NCI-H1105 (cell line): Measurements from ENCODE around the gene XAGE3.
"Not testable (repeated sequence)": the region's sequence is repeated elsewhere in the genome, so short reads cannot be mapped to it uniquely, and the experiment has no call there.

Source experiments
- DNase-seq: peaks from one replicate; lab custom pipeline; 2025; lab: John Stamatoyannopoulos, UW

Gene XAGE3, protein sequence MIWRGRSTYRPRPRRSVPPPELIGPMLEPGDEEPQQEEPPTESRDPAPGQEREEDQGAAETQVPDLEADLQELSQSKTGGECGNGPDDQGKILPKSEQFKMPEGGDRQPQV

GRCh38 chrX:52867610-52868348, at the start of gene XAGE3:
TSS of gene XAGE3 (minus strand) at chrX:52868083. CDS start at chrX:52867133, 950 bp downstream.
- no peak for DNase-seq

DNA sequence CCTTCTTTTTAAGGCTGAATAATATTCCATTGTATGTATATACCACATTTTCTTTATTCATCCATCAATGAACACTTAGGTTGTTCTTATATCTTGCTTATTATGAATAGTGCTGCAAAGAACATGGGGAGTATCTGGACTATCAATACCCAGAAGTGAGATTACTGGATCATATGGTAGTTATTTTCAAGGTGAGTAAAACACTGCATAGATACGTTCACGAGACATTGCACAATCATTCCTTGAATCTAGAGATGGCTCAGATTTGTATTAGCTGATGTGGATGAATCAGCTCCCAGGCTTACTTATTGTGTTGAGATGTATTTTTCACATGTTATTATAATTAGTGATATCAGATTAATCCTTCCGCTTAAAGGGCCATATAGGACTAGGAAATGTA, 46.8 kb upstream of the XAGE3 start:
- not testable (repeated sequence) for DNase-seq

DNA sequence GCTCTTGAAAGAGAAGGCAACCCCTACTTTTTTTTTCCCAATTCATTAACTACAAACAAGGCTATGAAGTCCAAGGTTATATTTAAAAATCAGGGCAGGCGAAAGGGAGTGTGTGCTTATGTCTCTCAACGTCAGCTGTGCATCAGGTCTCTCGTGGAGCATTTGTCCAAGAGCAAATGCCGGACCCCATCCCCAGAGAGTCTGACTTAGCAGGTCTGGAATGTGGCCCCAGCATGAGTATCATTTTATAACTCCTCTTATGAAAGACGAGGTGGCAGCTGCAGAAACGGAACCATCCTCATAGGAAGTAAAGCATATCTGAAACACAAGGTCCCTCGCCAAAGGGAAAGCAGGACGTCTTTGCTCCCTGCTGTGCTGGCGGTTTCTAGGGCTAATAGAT, 45.8 kb upstream of the XAGE3 start:
- DNase-seq: not testable (repeated sequence)

DNA sequence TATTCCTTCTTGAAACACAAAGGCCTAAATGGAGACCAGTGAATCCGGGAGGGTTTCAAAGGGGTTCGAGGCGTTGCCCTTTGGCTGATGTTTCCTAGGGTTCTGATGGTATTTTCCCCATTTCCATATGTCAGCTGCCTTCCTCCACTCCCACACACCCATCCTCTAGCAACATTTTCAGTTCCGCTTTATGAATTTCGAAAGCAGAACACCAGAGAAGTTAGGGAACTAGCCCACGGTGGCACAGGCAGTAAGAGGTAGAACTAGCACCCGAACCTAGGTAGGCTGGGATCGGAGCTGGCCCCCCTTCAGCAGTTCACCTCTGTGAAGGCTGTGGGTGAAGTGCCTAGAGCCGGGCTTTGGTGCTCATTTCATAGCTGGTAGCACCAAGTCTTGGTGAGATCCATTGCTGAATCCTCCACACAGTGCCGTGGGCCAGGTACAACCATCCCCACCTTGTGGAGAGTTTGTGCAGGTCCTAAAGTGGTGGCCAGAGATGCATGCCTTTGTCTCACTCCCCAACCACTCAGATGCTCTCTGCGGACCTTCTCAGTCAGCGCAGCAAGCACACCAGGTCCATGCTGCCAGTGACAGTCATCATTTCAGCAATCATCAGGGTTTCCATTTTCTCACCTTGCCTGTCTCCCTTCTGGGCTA, 41.6 kb upstream of the XAGE3 start:
- DNase-seq: not testable (repeated sequence)

DNA sequence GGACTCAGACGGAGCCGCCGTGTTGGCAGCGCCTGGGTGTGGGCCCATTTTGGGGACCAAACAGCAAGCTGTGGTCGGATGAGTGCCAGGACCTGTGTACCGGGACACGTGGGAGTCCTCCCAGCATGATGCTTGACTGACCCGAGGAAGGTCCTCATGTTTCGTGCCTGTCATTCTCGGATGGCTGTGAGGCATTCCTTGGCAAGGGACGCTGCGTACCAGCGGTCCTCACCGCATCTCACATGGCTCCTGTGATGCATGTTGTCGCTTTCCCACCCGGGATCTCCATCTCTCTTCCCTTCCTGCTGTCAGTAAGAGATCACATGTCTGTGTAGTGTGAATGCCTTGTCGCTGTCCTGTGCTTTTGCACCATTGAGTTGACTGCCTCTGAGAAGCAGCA, 40.0 kb upstream of the XAGE3 start:
- not testable (repeated sequence) for DNase-seq

DNA sequence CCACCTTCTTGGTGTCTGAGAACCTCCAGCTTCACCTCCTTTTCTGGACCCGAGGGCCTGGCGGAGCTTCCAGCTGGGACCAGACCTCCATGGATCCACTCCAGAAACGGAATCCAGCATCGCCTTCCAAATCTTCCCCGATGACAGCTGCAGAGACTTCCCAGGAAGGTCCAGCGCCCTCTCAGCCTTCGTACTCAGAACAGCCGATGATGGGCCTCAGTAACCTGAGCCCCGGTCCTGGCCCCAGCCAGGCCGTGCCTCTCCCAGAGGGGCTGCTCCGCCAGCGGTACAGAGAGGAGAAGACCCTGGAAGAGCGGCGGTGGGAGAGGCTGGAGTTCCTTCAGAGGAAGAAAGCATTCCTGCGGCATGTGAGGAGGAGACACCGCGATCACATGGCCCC, 39.3 kb upstream of the XAGE3 start:
- DNase-seq: not testable (repeated sequence)

GRCh38 chrX:52906072-52906471, 38.2 kb upstream of the XAGE3 start:
- not testable (repeated sequence) for DNase-seq

GRCh38 chrX:52905531-52905930, 37.6 kb upstream of the XAGE3 start:
- DNase-seq: not testable (repeated sequence)

DNA sequence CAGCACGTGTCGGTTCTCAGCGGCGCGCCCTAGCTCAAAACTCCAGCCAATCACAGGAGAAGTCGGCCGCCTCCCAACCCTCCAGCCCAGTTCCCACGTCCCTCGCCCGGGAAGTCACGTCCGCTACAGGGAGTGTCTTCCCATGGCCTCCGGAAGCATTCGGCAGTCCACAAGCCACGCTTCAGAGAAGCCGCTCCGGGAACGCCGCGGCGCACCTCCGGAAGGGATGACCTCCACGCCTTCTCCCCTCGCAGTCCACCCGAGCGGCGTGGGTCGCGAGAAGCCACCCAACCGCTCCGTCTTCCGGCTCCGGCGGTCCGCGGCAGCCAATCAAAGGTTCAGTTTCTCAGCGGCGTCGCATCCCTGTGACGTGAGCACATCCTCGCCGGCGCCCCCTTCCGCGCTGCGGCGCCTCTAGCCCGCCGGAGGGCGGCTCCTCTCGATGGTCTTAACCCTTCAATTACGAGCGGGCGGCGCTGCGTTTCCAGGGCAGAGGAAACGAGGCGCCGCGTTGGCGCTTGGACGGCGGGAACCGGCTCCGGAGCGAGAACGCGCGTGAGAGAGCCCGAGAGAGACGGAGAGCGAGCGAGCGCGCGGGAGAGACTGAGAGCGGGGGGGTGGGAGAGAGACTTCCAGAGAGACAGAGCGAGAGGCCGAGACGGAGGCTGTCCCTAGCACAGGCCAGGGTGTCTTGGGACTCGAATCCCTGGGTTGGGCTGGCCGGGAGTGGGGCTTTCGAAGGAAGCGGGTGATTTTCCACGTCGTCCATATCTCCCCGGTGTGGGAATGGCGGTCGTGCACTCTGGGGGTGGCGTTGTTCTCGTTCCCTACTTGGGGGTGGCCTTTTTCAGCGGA, 29.2 kb upstream of the XAGE3 start, which contains the start of gene FAM156B:
FAM156B (plus strand) TSS at position 476 of the 855 bp plus-strand sequence. CDS start 9,896 bp downstream, outside the sequence.
- DNase-seq: not testable (repeated sequence)

DNA sequence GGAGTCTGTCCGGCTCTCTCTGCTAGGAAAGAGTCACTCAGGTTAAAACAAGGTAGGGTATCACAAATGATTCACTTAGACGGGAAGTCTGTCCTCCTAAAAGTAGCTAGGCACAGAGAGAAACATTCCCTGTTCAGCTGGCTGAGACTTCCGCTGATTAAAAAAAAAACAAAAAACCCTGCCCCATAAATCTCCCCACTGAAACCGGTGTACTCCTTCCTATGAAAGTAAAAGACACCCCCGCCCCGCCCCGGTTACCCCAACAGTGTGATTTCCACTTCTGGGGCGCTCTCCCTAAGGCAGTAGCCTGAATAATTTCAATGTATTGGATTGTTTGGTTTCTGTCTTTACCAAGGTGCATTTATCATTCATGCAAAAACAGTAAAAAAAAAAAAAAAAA, 28.6 kb upstream of the XAGE3 start:
- not testable (repeated sequence) for DNase-seq

GRCh38 chrX:52888090-52888489, 20.2 kb upstream of the XAGE3 start:
- DNase-seq: not testable (repeated sequence)

DNA sequence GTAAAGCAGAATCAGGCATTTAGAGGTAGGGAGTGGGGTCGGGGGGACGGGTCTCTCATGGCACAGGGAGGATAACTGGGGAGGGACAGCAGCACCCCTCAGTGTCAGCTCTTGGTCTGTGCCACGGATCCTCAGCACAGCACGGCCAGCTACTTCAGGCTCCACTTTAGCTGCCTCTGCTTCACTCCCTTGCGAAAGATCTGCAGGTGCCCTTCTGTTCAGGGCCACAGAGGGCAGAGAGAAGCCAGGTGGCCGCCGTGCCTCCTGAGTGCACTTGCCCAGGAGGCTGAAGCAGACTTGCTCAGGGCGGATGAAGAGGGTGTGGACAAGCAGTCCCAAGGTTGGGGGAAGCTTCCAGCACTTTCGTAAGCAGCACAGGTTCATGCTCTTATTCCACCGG, 19.6 kb upstream of the XAGE3 start:
- DNase-seq: not testable (repeated sequence)

DNA sequence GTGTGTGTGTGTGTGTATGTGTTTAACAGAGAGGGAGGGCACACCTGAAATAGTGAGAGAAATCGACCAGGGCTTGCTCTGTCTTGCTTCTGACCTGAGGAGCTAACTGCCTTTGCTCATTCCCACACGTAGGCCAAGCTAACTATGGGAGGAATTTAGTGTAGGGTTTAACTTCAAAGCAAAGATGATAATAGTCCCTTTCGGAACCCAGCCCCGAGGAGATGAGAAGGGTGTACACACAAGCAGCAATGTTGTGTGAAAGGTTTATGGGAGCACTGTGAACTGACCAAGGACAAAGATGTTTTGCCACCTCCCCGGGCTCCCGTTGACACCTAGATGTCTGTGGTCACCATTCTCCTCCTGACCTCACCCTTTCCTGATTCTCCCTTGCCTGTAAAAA, 8.5 kb upstream of the XAGE3 start:
- DNase-seq: not testable (repeated sequence)

DNA sequence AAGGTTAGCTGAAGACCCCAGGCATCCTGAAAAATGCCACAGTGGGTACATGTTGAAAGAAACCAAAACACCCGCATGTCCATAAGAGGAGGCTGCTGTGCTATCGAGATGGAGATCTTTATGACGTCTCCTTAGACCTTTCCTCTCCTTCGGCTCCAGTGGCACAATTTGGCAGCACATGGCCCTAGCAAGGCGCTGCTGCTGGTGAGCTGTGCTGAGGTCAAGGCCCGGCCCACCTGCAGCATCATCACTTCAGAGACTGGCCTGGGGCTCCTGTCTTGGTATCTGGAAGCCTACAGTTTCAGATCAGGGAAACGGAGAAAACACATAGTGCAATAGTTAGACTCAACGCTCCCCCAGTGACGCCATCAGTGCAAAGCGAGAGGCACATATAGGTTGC, 7.6 kb upstream of the XAGE3 start:
- DNase-seq: not testable (repeated sequence)

DNA sequence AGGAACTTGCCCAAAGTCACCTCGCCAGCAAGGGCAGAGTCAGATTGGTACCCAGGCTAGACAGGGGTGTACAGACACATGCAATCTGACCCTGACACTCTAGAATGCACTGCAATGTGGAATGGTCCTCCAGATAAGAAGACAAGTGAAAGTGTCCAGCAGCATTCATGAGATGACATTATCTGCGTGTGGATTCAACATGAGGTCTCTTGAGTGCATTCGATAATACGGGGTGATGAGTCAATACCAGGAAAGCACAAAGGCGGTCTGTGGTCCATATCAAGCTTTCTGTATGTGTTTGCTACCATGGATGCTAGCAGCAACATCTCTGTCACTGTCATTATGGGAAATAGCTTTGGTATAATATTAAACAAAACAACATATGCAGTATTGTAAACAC, 6.8 kb upstream of the XAGE3 start:
- no peak for DNase-seq

DNA sequence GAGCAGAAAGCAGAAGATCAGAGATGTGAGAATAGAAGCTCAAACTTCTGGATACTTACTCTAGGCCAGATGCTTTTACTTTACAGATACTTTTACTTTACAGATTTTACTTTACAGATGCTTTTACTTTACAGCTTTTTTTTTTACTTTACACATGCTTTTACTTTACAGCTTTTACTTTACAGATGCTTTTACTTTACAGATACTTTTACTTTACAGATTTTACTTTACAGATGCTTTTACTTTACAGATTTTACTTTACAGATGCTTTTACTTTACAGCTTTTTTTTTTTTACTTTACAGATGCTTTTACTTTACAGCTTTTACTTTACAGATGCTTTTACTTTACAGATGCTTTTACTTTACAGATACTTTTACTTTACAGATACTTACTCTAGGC, 5.9 kb upstream of the XAGE3 start:
- DNase-seq: not testable (repeated sequence)

DNA sequence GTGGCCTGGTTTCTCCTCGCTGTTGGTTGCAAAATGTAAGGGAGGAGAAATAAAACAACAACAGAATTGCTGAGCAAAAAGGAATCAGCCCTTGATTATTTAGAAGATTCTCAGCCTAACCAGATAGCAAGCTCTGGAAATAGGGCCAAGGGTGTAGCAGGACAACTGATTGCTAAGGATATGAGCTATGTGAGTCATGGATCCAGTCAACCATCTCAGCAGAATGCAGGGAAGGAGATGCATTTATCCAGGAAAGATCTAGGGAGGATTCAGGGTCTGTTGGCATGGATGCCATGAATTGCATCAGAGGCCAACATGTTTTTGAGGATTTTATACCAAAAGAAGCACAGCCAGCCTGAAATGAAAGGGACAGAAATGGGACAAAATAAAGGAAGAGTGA, 2.2 kb upstream of the XAGE3 start:
- DNase-seq: no peak

DNA sequence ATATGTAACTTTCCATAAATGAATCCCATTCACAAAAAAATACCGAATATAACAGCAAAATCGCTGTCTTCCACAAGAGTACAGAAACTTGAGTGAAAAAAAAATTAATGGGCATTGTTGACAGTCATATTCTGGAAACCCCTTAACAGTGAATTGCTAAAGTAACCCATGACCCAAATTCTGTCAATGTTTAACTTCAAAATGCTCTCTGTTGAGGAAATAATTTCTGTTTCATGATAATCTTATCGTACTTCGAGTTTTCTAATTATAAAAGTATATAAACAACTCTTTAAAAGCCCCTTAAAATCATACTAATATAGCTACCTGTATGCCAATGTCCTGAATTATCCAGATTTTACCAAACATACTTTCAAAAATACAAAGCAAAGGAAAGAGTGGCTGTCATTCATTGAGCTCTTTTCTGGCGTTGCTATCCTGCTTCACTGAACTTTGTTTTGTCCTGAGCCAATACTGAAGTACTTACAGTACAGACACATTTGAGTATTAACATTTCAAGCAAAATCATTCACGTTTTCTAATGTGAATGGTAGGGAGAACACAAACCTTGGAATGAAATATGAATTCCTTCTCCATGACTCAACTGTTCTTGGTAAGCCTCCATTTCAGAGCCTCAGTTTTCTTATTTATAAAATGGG, 2.4 kb downstream of the XAGE3 start:
- no peak for DNase-seq

GRCh38 chrX:52856991-52857525, 10.8 kb downstream of the XAGE3 start:
- not testable (repeated sequence) for DNase-seq

- no peak for DNase-seq
These were observed 15.6 kb downstream of the XAGE3 start for GRCh38 chrX:52852110-52852860.

DNA sequence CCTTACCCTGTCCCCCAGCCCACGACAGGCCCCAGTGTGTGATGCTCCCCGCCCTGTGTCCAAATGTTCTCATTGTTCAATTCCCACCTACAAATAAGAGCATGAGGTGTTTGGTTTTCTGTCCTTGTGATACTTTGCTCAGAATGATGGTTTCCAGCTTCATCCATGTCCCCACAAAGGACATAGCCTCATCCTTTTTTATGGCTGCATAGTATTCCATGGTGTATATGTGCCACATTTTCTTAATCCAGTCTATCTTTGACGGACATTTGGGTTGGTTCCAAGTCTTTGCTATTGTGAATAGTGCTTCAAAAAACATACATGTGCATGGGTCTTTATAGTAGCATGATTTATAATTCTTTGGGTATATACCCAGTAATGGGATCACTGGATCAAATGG, 24.3 kb downstream of the XAGE3 start:
- DNase-seq: not testable (repeated sequence)
